ENCODE data around the gene TMEM229A.

The TMEM229A gene

GRCh38 chr7:124071843-124072242, 39.0 kb upstream of the TMEM229A start:
- no peak overlapping the region for H3K4me3 ChIP-seq (ENCODE audit: control insufficient read depth, low read depth, low read length)
- no peak for TF ChIP-seq CTCF (conservative IDR thresholded peaks at IDR 0.05; ENCODE audit: control insufficient read depth, insufficient read depth, low read depth, low read length)
- DNase-seq (ENCODE audit: low read depth) = no peak

- no peak for TF ChIP-seq CTCF (conservative IDR thresholded peaks at IDR 0.05; ENCODE audit: control insufficient read depth, insufficient read depth, low read depth, low read length)
- H3K4me3 ChIP-seq (ENCODE audit: control insufficient read depth, low read depth, low read length) = no peak overlapping the region
- DNase-seq (ENCODE audit: low read depth) = no peak
These were observed 29.3 kb upstream of the TMEM229A start for GRCh38 chr7:124062171-124062570.

- H3K4me3 ChIP-seq (ENCODE audit: control insufficient read depth, low read depth, low read length) = no peak overlapping the region
- TF ChIP-seq CTCF (conservative IDR thresholded peaks at IDR 0.05; ENCODE audit: control insufficient read depth, insufficient read depth, low read depth, low read length) = no peak
- DNase-seq (ENCODE audit: low read depth) = no peak
These were observed 27.7 kb upstream of the TMEM229A start for GRCh38 chr7:124060528-124060927.

- no peak for DNase-seq (ENCODE audit: low read depth)
- TF ChIP-seq CTCF (conservative IDR thresholded peaks at IDR 0.05; ENCODE audit: control insufficient read depth, insufficient read depth, low read depth, low read length) = no peak
- no peak overlapping the region for H3K4me3 ChIP-seq (ENCODE audit: control insufficient read depth, low read depth, low read length)
These were observed 26.5 kb upstream of the TMEM229A start for GRCh38 chr7:124059375-124059774.

- no peak overlapping the region for H3K4me3 ChIP-seq (ENCODE audit: control insufficient read depth, low read depth, low read length)
- TF ChIP-seq CTCF (conservative IDR thresholded peaks at IDR 0.05; ENCODE audit: control insufficient read depth, insufficient read depth, low read depth, low read length) = no peak
- no peak for DNase-seq (ENCODE audit: low read depth)
These were observed 25.6 kb upstream of the TMEM229A start for GRCh38 chr7:124058515-124058914.

GRCh38 chr7:124057872-124058271, 25.0 kb upstream of the TMEM229A start:
- TF ChIP-seq CTCF (conservative IDR thresholded peaks at IDR 0.05; ENCODE audit: control insufficient read depth, insufficient read depth, low read depth, low read length) = no peak
- no peak for DNase-seq (ENCODE audit: low read depth)
- no peak overlapping the region for H3K4me3 ChIP-seq (ENCODE audit: control insufficient read depth, low read depth, low read length)

- TF ChIP-seq CTCF (conservative IDR thresholded peaks at IDR 0.05; ENCODE audit: control insufficient read depth, insufficient read depth, low read depth, low read length) = no peak
- no peak for DNase-seq (ENCODE audit: low read depth)
- H3K4me3 ChIP-seq (ENCODE audit: control insufficient read depth, low read depth, low read length) = no peak overlapping the region
These were observed 23.4 kb upstream of the TMEM229A start for GRCh38 chr7:124056234-124056633.

Measured in fibroblast of mammary gland (primary cell).